ENCODE results near the gene TMEM167A. TPM values are rescaled to one million over a fixed set of nuclear protein-coding genes. Genes with fewer than 3 reads are reported as not detected.

Gene TMEM167A
- total and polyA plus RNA-seq, 2 donors, result 44.8 to 48.4 TPM

DNA sequence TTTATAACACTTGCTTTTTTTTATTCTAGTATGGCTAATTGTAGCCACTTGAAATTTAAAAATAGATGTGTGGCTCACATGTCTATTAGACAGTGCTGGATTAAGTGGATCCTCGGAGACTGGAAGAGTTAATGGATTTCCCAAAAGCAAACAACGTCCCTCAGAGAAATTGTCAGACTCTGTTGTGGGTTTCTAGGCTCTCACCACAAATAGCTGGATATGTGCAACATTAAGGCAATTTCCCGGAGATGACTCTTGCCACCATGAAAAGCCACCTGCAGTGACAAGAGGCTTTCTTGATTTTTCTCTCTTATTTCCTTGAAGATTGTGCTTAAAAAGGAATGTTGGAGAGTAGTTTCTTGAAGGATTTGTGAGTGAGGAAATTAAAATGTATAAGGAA lies 43.2 kb downstream of the TMEM167A start:
- Histone ChIP-seq H3K36me3 (ENCODE audit: control insufficient read depth in 2 of 2, insufficient read depth in 2 of 2, low read length in 1 of 2) (no peaks in the 10 kb centered on the region), H3K9me3 (ENCODE audit: control insufficient read depth in 2 of 2, insufficient read depth in 1 of 2, low read length in 1 of 2) (no peaks in the 10 kb centered on the region), H3K27ac (ENCODE audit: low read depth in 1 of 2, low read length in 1 of 2) (no peak overlapping the region), H3K4me1 (ENCODE audit: control insufficient read depth in 2 of 2, insufficient read depth in 2 of 2, low read length in 2 of 2) (no peaks in the 10 kb centered on the region), H3K27me3 (ENCODE audit: control insufficient read depth in 2 of 2, insufficient read depth in 1 of 2, low read length in 1 of 2) (no peaks in the 10 kb centered on the region), H3K4me3 (ENCODE audit: low read length in 2 of 2) (no peak overlapping the region)
- no peak for DNase-seq (ENCODE audit: low read depth in 6 of 9, low spot score in 9 of 9)
- WGBS, result 67% methylated on average over 3 of the region's 3 CpGs

DNA sequence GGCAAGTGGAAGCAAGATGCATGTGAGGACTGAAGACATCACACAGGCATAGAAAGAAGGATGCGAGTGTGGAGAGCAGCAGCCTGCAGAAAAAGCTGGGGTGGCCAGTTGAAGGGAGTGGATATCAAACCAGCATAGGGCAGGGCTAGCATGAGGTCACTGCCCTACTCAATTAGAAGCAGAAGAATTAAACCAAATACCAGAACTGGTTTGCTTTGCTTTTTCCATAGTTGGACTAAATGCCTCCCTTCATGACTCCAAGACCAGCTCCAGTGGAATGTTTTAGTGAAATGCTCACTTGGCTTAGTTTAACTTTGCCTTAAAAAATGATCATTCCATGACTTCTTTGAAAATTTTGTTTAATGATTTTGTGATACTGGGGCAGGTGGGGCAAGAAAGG lies 45.8 kb downstream of the TMEM167A start:
- no peak for DNase-seq (ENCODE audit: low read depth in 6 of 9, low spot score in 9 of 9)
- 98% methylated on average over 1 of the region's 1 CpG for WGBS
- no peaks in the 10 kb centered on the region for H3K4me1 ChIP-seq (ENCODE audit: control insufficient read depth in 2 of 2, insufficient read depth in 2 of 2, low read length in 2 of 2)
- no peak overlapping the region for H3K27ac ChIP-seq (ENCODE audit: low read depth in 1 of 2, low read length in 1 of 2)
- no peaks in the 10 kb centered on the region for H3K9me3 ChIP-seq (ENCODE audit: control insufficient read depth in 2 of 2, insufficient read depth in 1 of 2, low read length in 1 of 2)
- H3K27me3 ChIP-seq (ENCODE audit: control insufficient read depth in 2 of 2, insufficient read depth in 1 of 2, low read length in 1 of 2), result no peaks in the 10 kb centered on the region
- H3K36me3 ChIP-seq (ENCODE audit: control insufficient read depth in 2 of 2, insufficient read depth in 2 of 2, low read length in 1 of 2), result no peaks in the 10 kb centered on the region
- H3K4me3 ChIP-seq (ENCODE audit: low read length in 2 of 2), result no peak overlapping the region

DNA sequence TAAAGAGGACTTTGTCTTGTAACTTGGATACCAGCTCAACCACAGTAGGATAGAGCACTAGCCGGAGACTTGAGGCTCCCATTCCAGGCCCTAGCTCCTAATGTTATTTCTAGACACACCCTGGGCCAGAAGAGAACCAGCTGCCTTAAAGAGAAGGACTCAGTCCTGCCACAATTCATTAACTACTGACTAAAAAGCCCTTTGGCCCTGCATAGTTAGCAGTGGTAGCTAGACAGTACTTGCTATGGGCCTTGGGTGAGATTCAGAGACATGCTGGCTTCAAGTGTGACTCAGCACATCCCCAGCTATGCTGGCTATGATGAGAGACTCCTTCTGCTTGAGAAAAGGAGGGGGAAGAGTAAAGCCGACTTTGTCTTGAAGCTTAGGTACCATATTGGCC lies 47.3 kb downstream of the TMEM167A start:
- no peak overlapping the region for H3K27ac ChIP-seq (ENCODE audit: low read depth in 1 of 2, low read length in 1 of 2)
- DNase-seq (ENCODE audit: low read depth in 6 of 9, low spot score in 9 of 9), result no peak
- H3K4me3 ChIP-seq (ENCODE audit: low read length in 2 of 2), result no peak overlapping the region
- no peaks in the 10 kb centered on the region for H3K4me1 ChIP-seq (ENCODE audit: control insufficient read depth in 2 of 2, insufficient read depth in 2 of 2, low read length in 2 of 2)
- H3K9me3 ChIP-seq (ENCODE audit: control insufficient read depth in 2 of 2, insufficient read depth in 1 of 2, low read length in 1 of 2), result no peaks in the 10 kb centered on the region
- H3K36me3 ChIP-seq (ENCODE audit: control insufficient read depth in 2 of 2, insufficient read depth in 2 of 2, low read length in 1 of 2), result no peaks in the 10 kb centered on the region
- WGBS, result 99% methylated on average over 2 of the region's 2 CpGs
- H3K27me3 ChIP-seq (ENCODE audit: control insufficient read depth in 2 of 2, insufficient read depth in 1 of 2, low read length in 1 of 2), result no peaks in the 10 kb centered on the region

DNA sequence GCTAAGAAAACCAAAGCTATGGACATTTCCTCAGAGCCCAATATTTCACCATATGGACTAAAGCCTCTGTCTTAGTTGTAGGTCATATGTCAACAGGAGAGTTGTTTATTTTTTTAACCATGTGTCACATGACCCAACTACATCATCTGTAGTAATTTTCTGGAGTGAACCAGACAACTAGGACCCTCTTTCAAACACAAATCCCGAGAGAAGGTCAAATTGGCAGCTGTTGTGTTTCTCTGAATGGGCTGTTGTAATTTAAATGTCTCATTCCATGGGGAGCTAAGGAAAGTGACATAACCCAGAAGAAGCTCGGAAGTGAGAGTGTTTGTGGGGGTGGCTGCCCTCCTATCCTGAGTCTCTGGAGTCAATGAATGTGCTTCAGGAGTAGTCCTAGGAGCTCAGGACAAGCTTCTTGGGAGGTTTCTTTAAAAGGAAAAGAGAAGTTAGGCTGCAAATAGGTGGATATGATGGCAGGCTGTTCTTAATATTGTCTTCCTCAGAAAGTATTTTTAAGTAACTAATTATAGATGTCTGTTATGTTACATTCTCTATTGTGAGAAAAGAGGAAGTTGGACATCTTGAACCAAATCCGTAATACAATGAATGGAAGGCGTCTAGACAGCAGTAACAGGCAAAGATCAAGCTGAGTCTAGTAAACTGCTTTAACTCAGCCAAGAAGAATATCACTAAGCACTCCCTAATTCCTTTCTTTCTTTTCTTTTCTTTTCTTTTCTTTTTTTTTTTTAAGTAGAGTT lies 50.1 kb downstream of the TMEM167A start:
- no peaks in the 10 kb centered on the region for H3K4me1 ChIP-seq (ENCODE audit: control insufficient read depth in 2 of 2, insufficient read depth in 2 of 2, low read length in 2 of 2)
- H3K36me3 ChIP-seq (ENCODE audit: control insufficient read depth in 2 of 2, insufficient read depth in 2 of 2, low read length in 1 of 2), result no peaks in the 10 kb centered on the region
- DNase-seq (ENCODE audit: low read depth in 6 of 9, low spot score in 9 of 9), result no peak
- H3K4me3 ChIP-seq (ENCODE audit: low read length in 2 of 2), result no peak overlapping the region
- WGBS, result 68% methylated on average over 4 of the region's 4 CpGs
- H3K9me3 ChIP-seq (ENCODE audit: control insufficient read depth in 2 of 2, insufficient read depth in 1 of 2, low read length in 1 of 2), result no peaks in the 10 kb centered on the region
- no peaks in the 10 kb centered on the region for H3K27me3 ChIP-seq (ENCODE audit: control insufficient read depth in 2 of 2, insufficient read depth in 1 of 2, low read length in 1 of 2)
- no peak overlapping the region for H3K27ac ChIP-seq (ENCODE audit: low read depth in 1 of 2, low read length in 1 of 2)

DNA sequence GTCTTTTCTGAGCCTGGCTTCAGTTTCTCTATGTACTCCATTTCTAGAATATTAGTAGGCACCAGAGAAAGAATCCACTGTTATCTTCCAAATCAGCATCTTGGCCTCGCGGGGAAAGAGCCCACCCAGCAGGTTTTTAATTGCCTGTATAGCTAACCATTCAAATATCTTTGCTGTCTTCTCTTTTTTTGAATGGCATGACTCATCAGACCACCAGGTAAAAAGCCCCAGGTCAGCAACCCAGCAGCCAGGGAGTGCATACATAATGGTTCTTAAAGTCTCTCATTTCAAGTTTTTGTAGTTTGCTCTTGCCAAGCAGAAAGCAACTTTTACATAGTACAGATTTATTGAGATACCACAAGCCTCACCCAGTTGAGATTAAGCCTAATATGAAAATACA lies 50.7 kb downstream of the TMEM167A start:
- no peak for DNase-seq (ENCODE audit: low read depth in 6 of 9, low spot score in 9 of 9)
- no peaks in the 10 kb centered on the region for H3K27me3 ChIP-seq (ENCODE audit: control insufficient read depth in 2 of 2, insufficient read depth in 1 of 2, low read length in 1 of 2)
- H3K27ac ChIP-seq (ENCODE audit: low read depth in 1 of 2, low read length in 1 of 2), result no peak overlapping the region
- H3K4me3 ChIP-seq (ENCODE audit: low read length in 2 of 2), result no peak overlapping the region
- WGBS, result 91% methylated on average over 2 of the region's 2 CpGs
- H3K36me3 ChIP-seq (ENCODE audit: control insufficient read depth in 2 of 2, insufficient read depth in 2 of 2, low read length in 1 of 2), result no peaks in the 10 kb centered on the region
- no peaks in the 10 kb centered on the region for H3K4me1 ChIP-seq (ENCODE audit: control insufficient read depth in 2 of 2, insufficient read depth in 2 of 2, low read length in 2 of 2)
- no peaks in the 10 kb centered on the region for H3K9me3 ChIP-seq (ENCODE audit: control insufficient read depth in 2 of 2, insufficient read depth in 1 of 2, low read length in 1 of 2)

DNA sequence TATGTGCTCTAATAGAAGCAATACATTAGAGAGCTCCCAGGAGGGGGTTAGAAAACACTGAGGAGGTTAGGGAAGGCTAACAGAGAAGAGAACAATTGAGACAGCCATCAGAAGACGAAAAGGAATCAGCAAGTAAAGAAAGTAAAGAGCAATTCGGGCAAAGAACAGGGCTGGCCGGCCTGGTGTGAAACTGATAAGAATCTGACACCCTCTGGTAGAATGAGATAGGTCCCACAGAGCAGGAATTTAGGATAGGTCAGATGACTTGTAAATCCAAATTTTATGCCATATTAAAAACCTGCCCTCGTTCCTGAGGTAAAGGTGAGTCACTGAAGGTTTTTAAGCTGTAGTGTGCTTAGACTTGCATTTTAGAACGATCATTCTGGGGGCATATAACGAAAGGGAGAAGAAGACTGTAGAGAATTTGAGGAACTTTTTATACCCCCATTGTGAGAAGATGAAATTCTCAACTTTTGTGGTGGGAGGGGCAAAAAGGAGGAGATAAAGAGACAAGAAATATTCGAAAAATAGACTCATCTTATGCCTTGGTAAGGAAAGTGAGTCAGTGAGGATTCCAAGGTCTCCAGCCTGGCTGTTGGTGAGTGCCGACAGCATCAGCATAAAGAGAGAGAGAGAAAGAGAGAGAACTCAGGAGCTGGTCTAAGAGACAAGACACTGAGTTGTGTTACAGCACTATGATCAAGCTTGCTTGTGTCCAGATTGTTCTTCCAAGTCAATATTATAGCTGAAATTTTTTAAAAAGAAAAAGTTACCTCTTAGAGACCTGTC lies 51.3 kb downstream of the TMEM167A start:
- DNase-seq (ENCODE audit: low read depth in 6 of 9, low spot score in 9 of 9), result no peak
- Histone ChIP-seq H3K4me3 (ENCODE audit: low read length in 2 of 2) (no peak overlapping the region), H3K9me3 (ENCODE audit: control insufficient read depth in 2 of 2, insufficient read depth in 1 of 2, low read length in 1 of 2) (no peaks in the 10 kb centered on the region), H3K4me1 (ENCODE audit: control insufficient read depth in 2 of 2, insufficient read depth in 2 of 2, low read length in 2 of 2) (no peaks in the 10 kb centered on the region), H3K36me3 (ENCODE audit: control insufficient read depth in 2 of 2, insufficient read depth in 2 of 2, low read length in 1 of 2) (no peaks in the 10 kb centered on the region), H3K27ac (ENCODE audit: low read depth in 1 of 2, low read length in 1 of 2) (no peak overlapping the region), H3K27me3 (ENCODE audit: control insufficient read depth in 2 of 2, insufficient read depth in 1 of 2, low read length in 1 of 2) (no peaks in the 10 kb centered on the region)
- 96% methylated on average over 8 of the region's 8 CpGs for WGBS

DNA sequence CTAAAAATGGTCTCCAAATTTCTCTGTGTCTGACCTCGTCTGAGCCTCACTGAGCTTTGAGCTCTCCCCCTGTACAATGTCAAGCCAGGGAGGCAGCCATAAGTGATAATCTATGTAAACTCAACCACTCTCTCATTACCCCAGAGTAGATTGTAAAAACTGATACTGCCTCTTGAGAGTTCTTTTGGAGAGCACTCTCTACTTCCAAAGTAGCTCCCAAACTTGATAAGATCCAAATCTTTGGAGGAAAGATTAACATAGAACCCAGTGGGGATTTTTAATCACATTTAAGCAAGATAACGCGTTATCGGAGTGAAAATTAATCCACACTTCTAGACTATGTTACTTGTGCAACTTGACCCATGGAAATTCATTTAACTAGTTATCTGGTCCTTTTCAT lies 54.9 kb downstream of the TMEM167A start:
- 96% methylated on average over 4 of the region's 4 CpGs for WGBS
- H3K27me3 ChIP-seq (ENCODE audit: control insufficient read depth in 2 of 2, insufficient read depth in 1 of 2, low read length in 1 of 2), result no peaks in the 10 kb centered on the region
- H3K36me3 ChIP-seq (ENCODE audit: control insufficient read depth in 2 of 2, insufficient read depth in 2 of 2, low read length in 1 of 2), result no peaks in the 10 kb centered on the region
- H3K4me1 ChIP-seq (ENCODE audit: control insufficient read depth in 2 of 2, insufficient read depth in 2 of 2, low read length in 2 of 2), result no peaks in the 10 kb centered on the region
- no peaks in the 10 kb centered on the region for H3K9me3 ChIP-seq (ENCODE audit: control insufficient read depth in 2 of 2, insufficient read depth in 1 of 2, low read length in 1 of 2)
- H3K27ac ChIP-seq (ENCODE audit: low read depth in 1 of 2, low read length in 1 of 2), result no peak overlapping the region
- no peak overlapping the region for H3K4me3 ChIP-seq (ENCODE audit: low read length in 2 of 2)
- DNase-seq (ENCODE audit: low read depth in 6 of 9, low spot score in 9 of 9), result no peak

DNA sequence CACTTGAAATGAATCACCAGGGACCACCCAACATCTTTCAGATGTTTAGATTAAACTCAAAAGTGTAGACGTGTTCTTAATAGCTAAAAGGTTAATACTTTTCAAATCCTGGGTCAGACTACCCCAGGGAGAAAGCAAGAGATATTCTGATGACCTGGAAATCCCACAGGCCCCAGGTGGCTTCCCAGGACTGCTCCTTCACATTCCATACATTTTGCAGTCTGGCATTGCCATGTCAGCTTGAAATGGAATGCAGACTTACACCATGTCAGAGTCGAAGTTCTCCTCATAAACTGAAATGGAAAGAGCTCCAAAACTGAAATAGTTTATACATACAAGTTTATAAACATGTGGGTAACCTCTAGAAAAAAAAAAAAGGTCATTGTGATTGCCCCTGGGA lies 61.5 kb downstream of the TMEM167A start:
- WGBS, result 91% methylated on average over 2 of the region's 2 CpGs
- DNase-seq (ENCODE audit: low read depth in 6 of 9, low spot score in 9 of 9), result no peak
- no peak overlapping the region for H3K4me3 ChIP-seq (ENCODE audit: low read length in 2 of 2)
- no peak overlapping the region for H3K27ac ChIP-seq (ENCODE audit: low read depth in 1 of 2, low read length in 1 of 2)
- H3K4me1 ChIP-seq (ENCODE audit: control insufficient read depth in 2 of 2, insufficient read depth in 2 of 2, low read length in 2 of 2), result no peaks in the 10 kb centered on the region
- H3K36me3 ChIP-seq (ENCODE audit: control insufficient read depth in 2 of 2, insufficient read depth in 2 of 2, low read length in 1 of 2), result no peaks in the 10 kb centered on the region
- H3K27me3 ChIP-seq (ENCODE audit: control insufficient read depth in 2 of 2, insufficient read depth in 1 of 2, low read length in 1 of 2), result no peaks in the 10 kb centered on the region
- no peaks in the 10 kb centered on the region for H3K9me3 ChIP-seq (ENCODE audit: control insufficient read depth in 2 of 2, insufficient read depth in 1 of 2, low read length in 1 of 2)

DNA sequence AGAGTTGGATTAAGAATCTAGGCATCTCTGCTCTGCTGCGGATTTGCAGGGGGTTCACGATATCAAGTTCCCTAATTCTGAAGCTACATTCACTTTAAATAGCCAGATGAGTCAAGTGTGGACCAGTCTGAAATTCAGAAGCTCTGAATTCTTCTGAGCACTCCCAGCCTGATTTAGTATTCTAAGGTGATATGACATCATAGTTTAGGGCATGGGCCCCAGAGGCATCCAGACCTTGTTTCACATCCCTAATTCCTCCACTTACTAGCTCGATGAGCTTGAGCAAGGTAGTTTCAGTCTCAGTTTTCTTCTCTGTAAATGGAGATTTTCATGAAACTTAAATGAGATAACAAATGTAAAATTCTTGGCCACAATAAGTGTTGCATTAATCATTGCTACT lies 65.2 kb downstream of the TMEM167A start:
- Histone ChIP-seq H3K36me3 (ENCODE audit: control insufficient read depth in 2 of 2, insufficient read depth in 2 of 2, low read length in 1 of 2) (no peaks in the 10 kb centered on the region), H3K27ac (ENCODE audit: low read depth in 1 of 2, low read length in 1 of 2) (no peak overlapping the region), H3K4me3 (ENCODE audit: low read length in 2 of 2) (no peak overlapping the region), H3K9me3 (ENCODE audit: control insufficient read depth in 2 of 2, insufficient read depth in 1 of 2, low read length in 1 of 2) (no peaks in the 10 kb centered on the region), H3K27me3 (ENCODE audit: control insufficient read depth in 2 of 2, insufficient read depth in 1 of 2, low read length in 1 of 2) (no peaks in the 10 kb centered on the region), H3K4me1 (ENCODE audit: control insufficient read depth in 2 of 2, insufficient read depth in 2 of 2, low read length in 2 of 2) (no peaks in the 10 kb centered on the region)
- 99% methylated on average over 3 of the region's 3 CpGs for WGBS
- DNase-seq (ENCODE audit: low read depth in 6 of 9, low spot score in 9 of 9), result peak in 2 of 9 donors; percentile 2 to 12

All from thymus (tissue), 11 donors.